Left lobe of liver (tissue), 2 donors: ENCODE measurements around the gene LIPM. TPM values are rescaled to one million over a fixed set of nuclear protein-coding genes. Genes with fewer than 3 reads are reported as not detected.

Experiments
- ATAC-seq: fragments of 200-7000 bp; cut with Tn5 transposase; one replicate; pipeline ENCODE4 v1.9.1; 2020; ENCODE audit warnings: mild to moderate bottlenecking, moderate library complexity
- DNase-seq: peaks from one replicate; pipeline ENCODE4 v3.0.0-alpha.2; 2020; ENCODE audit warnings: low spot score
- total RNA-seq: library from RNA; stranded (reverse); gene quantifications from one replicate; pipeline ENCODE4 v1.2.1, GENCODE V29; 2021
- donor health status: DM: no; HTN: no; CAD: no; lungs with moderate emphysema.
- donor health status: DM: no; HTN: yes; CAD: no.

The LIPM gene, protein sequence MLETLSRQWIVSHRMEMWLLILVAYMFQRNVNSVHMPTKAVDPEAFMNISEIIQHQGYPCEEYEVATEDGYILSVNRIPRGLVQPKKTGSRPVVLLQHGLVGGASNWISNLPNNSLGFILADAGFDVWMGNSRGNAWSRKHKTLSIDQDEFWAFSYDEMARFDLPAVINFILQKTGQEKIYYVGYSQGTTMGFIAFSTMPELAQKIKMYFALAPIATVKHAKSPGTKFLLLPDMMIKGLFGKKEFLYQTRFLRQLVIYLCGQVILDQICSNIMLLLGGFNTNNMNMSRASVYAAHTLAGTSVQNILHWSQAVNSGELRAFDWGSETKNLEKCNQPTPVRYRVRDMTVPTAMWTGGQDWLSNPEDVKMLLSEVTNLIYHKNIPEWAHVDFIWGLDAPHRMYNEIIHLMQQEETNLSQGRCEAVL
- total RNA-seq = not detected

DNA sequence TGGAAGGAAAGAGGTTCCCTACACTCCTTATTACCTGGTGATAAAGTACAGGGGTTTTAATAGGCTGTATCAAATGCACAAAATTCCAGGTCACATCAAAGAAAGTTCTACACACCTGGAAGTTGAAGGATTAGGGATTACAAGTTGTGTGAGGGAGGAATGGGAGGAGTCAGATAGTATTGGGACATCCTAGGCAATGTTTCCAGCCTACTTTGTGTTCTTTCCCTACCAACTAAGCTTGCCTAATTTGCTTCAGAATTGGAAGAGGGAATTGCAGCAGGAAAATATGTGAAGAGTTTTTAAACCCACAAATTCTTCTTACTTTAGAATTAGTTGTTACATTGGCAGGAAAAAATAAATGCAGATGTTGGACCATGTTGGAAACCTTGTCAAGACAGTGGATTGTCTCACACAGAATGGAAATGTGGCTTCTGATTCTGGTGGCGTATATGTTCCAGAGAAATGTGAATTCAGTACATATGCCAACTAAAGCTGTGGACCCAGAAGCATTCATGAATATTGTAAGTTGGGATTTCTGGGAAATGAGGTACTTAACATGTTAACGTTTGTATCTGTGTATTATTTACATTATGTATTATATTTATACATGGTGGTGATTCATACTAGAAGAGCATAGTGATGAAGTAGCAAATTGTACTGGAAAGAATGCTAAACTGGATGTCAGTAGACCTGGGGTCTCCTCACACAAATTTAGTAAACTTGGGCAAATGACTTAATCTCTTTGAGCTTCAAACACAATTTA lies at the start of gene LIPM:
TSS of gene LIPM (plus strand) at position 208 of the 763 bp plus-strand sequence. CDS start at position 375, 167 bp downstream.
- no peak for DNase-seq
- no peak for ATAC-seq

DNA sequence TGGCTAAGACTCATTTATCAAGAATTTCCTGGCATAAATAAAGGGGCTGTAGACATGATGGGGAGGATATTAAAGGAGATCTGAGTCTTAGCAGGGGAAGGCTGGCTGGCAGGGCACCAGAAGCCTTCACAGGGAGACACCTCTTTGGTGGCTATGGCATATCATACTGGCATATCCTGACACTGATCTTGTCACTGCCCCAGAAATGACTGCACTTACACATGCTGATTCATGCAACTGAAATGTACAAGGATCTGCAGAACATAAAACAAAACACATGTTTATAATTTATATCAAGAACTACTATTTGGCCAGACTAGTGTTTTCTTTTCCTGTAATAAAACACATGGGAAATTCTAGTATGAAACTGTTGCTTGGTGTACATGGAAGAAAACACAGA lies 48.2 kb upstream of the LIPM start:
- ATAC-seq (no peak), DNase-seq (no peak)

GRCh38 chr10:88755753-88756152 lies 46.8 kb upstream of the LIPM start:
- ATAC-seq (no peak), DNase-seq (no peak)

DNA sequence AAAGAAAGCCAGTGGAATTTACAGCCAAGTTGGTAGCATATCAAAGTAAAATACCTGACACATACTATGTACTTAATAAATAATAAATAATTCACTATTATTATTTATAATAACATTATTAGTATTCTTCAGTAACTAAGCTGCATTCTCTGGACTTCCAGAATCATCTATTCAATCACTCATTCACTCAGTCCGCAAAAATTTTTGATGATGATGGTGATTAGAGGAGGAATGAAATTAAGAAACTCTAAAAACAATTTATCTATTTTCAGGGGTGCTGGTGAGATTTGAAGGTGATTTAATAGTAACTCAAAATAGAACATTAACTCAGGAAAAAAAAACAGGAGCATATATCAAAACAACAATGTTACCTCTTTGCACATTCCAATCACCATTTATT lies 45.9 kb upstream of the LIPM start:
- ATAC-seq = no peak
- no peak for DNase-seq

DNA sequence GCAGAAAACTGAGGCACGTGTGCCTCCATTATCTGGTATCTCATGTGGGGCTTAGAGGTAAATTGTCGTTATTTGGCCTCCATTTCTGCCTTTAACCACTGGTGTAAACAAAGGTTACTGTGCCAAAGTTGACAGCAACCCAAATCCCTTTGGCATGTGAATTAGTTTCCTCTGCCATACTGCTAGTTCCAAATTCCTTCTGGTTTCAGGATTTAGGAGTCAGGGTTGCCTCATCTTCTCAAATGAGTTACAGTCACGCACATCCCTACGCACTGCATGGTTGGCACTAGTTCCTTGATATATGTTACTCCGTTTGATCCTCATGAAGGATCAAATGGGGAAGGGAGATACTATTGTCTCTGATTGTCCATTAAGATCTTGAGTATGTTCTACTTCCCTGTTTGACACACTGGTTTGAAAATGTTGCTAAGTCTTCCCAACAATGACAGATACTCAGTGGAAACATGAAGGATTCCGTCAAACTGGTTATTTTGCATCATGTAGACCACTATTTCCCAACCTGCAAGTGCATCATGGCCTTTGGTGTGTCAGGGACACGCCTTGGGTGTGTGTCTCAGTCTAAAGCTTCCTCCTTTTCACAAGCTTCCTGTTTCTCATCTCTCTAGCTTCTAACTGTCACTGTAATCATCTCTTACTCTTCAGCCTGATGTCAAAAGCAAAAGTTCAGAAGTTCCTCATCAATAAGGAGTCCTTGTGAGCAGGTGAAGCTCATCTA lies 43.0 kb upstream of the LIPM start, which contains the start of gene LIPN:
TSS of gene LIPN (plus strand) at position 655 of the 736 bp plus-strand sequence. CDS start 1,386 bp downstream, outside the sequence.
- no peak for DNase-seq
- ATAC-seq = no peak

DNA sequence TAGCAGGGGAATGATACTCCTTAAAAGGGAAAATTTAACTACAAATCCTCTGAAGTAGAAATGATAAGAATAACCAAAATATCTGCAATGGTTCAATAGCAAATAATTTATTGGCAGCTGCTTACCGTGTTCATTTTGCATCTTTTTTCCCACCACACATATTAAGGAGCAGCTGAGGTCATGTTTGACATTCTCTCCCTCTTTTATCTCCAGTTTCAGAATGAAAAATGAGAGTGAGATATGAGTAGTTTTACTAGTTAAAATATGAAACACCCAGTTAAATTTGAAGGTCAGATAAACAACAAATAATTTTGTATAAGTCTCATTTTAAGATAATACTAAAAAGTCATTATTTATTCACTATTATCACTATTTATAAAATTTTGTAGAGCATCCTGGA lies 39.6 kb upstream of the LIPM start:
- DNase-seq (no peak), ATAC-seq (no peak)

- no peak for DNase-seq
- ATAC-seq = no peak
Observed at GRCh38 chr10:88763441-88763840, 39.1 kb upstream of the LIPM start.

DNA sequence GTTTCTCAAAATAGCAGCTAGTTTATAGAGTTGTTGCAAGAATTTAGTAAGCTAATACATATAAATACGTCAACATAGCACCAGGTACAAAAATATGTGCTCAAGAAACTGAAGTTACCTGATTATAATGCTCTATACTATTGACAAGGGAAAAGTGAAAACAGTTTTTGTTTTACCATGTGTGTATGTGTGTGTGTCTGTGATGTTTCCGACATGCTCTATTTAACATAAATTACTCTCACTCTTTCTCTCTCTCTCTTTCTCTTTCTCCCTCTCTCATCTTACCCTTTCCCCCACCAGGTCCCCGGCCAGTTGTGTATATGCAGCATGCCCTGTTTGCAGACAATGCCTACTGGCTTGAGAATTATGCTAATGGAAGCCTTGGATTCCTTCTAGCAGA lies 38.4 kb upstream of the LIPM start:
- ATAC-seq (no peak), DNase-seq (no peak)

DNA sequence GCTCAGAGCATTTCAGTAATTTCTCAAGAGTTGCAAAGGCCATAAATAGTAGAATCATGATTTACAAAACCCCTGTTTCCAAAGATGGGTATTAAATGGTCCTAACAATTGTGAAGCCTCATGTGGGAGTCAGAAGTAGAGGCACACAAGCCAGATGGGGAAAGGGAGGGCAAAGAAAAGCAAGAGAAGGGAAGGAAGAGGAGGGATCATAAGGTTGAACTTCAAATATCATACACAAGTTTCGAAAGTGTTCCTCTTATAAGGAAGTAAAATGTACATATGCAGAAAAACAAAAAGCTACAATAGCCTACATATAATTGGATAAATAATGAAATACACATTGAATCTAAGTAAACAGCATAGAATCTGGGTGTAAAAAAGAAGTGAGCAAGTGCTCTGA lies 36.7 kb upstream of the LIPM start:
- no peak for ATAC-seq

DNA sequence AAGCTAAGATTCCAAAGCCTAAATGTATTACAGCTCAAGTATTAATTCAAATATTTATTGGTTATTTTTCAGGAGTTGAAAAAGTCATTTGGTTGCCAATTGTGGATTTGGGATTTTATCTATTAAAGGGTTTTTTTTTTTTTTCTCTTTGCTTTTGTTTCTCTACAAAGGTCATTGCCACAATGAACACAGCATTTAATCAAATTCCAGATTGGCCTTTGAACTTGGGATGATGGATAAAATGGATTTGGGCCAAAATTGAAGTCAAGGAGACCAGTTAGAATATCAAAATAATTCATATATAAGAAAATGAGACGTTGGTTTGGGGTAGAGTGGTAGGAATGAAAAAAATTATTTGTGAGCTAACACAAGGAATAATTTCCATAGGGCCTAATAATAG lies 33.1 kb upstream of the LIPM start:
- no peak for DNase-seq
- ATAC-seq = no peak

More for the DNA sequence above, 36.7 kb upstream of the LIPM start:
- no peak for DNase-seq

- ATAC-seq (no peak), DNase-seq (no peak)
Observed at GRCh38 chr10:88781206-88781605, 21.3 kb upstream of the LIPM start.

- DNase-seq (no peak), ATAC-seq (no peak)
Observed at GRCh38 chr10:88782222-88782621, 20.3 kb upstream of the LIPM start.

DNA sequence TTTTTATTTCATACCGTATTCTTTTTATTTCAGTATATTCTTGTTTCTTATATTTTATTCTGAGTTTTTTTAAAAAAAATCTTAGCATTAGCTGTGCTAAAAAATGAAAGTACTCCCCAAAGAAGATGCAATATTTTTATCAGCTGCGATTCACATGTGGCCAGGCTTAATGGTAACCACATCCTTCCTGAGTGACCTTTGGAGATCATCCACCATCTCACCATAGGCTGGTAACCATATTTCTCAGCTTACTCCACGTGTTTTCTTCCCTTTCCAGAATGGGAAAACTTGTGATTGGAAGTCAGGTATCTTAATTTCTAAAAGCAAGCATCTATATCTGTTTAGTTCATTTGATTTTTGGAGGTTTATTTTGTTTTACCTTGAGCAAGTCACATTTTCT lies 18.8 kb upstream of the LIPM start:
- ATAC-seq (no peak), DNase-seq (no peak)

GRCh38 chr10:88786032-88786770 lies 16.3 kb upstream of the LIPM start:
- no peak for DNase-seq
- no peak for ATAC-seq

DNA sequence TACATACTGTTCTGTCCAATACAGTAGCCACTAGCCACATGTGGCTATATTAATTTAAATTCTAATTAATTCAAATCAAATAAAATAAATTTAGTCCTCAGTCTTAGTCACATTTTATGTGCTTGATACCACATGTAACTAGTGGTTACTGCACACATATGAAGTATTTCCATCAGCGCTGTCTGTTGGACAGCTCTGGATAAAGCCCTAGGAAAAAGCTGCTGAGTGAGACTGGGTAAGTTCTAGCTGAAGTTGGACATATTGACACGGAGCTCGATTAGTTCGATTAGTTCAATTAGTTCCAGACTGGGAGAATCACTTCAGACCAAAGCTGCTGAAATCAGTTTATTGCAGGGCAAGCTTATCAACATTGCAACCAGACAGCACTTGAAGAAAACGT lies 15.1 kb upstream of the LIPM start:
- ATAC-seq (no peak), DNase-seq (no peak)

GRCh38 chr10:88788924-88789323 lies 13.6 kb upstream of the LIPM start:
- DNase-seq (no peak), ATAC-seq (no peak)

GRCh38 chr10:88791924-88792323 lies 10.6 kb upstream of the LIPM start:
- DNase-seq (no peak), ATAC-seq (peak; percentile 75)

- DNase-seq = peak; percentile 68
Observed at GRCh38 chr10:88792661-88793060, 9.9 kb upstream of the LIPM start.

GRCh38 chr10:88793712-88794299 lies 8.7 kb upstream of the LIPM start:
- no peak for ATAC-seq

More at GRCh38 chr10:88792661-88793060, 9.9 kb upstream of the LIPM start:
- peak; percentile 98 for ATAC-seq

GRCh38 chr10:88794731-88795130 lies 7.8 kb upstream of the LIPM start:
- no peak for ATAC-seq
- no peak for DNase-seq

More at GRCh38 chr10:88793712-88794299, 8.7 kb upstream of the LIPM start:
- DNase-seq = no peak
